NCI-H2196 treated with DMSO at 0.1 percent for 48 hours (cell line): ENCODE data around the gene MFAP4.
A peak's percentile ranks its signal among the peaks of the same experiment; 100 is the strongest.

Experiments
- DNase-seq: peaks from one replicate; lab custom pipeline; 2025; ENCODE audit not compliant: unreplicated experiment; lab: John Stamatoyannopoulos, UW

Gene MFAP4

DNA sequence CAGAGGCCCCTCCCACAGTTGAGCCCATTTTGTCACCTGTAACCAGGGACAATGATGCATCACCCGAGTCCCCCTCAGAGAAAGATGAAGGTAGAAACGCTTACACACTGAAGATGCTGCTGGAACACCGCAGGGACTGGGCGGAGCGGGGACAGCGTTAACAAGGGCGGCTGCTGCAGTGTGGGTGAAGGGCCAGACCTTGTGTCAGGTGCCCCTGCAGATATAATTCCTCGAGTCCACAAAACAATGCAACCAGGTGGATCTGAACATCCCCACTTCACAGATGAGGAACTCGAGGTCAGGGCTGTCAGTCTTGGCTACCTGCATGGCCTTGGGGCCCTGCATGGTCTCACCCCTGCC, 15.0 kb downstream of the MFAP4 start:
- DNase-seq, result no peak

DNA sequence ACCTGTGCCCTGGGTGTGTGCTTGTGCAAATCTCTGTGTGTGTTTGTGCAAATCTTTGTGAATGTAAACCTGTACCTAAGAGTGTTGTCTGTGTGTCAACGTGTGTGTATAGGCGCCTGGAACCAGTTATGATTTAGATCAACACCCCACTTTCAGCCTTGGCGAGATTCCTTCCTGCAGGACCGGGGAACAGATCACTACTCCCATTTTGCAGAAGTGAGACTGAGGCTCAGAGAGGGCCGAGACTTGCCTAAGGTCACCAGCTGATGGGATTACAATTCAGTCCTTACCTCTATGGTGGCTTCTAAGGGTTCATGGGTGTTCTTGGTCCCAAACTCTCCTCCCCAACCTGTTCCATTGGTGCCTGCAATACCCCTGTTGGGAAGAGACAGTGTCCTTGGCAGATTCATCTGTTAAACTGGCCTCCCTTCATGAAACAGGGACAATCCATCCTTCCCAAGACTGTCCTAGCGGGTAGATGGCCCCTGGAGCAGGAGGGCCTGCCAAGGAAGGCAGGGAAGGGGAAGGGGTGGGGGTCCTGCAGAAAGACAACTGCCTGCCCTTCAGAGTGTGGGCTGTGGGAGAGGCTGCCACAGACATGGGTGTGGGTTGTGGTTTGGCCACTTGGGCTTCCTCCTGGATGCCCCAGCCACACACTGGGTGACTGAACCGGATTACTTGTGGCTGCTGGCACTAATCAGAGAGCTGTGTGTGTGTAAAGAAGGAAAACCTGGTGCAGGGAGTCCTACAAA, 15.6 kb downstream of the MFAP4 start:
- no peak for DNase-seq

- no peak for DNase-seq
Observed at GRCh38 chr17:19370493-19370960, 16.5 kb downstream of the MFAP4 start.

- no peak for DNase-seq
Observed at GRCh38 chr17:19369846-19370492, 17.0 kb downstream of the MFAP4 start.

- no peak for DNase-seq
Observed at GRCh38 chr17:19369107-19369778, 17.7 kb downstream of the MFAP4 start.

- DNase-seq, result no peak
Observed at GRCh38 chr17:19368229-19368628, 18.8 kb downstream of the MFAP4 start.

GRCh38 chr17:19366637-19366972, 20.4 kb downstream of the MFAP4 start:
- DNase-seq, result no peak

- no peak for DNase-seq
Observed at GRCh38 chr17:19365833-19366636, 21.0 kb downstream of the MFAP4 start.

DNA sequence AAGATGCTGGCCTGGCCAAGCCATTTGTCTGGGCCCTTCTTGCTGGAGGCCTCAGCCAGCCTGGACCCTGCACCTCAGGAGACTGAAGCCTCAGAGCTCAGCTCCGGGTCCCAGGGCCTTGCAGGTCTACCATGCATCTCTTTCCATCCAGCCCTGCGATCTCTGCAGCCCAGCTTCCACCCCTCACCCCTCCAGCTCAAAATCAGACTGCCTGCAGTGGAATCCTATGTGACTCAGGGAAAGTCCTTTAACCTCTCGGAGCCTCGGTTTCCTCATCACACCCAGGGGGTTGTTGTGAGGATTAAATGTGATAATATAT, 21.5 kb downstream of the MFAP4 start:
- DNase-seq, result no peak

DNA sequence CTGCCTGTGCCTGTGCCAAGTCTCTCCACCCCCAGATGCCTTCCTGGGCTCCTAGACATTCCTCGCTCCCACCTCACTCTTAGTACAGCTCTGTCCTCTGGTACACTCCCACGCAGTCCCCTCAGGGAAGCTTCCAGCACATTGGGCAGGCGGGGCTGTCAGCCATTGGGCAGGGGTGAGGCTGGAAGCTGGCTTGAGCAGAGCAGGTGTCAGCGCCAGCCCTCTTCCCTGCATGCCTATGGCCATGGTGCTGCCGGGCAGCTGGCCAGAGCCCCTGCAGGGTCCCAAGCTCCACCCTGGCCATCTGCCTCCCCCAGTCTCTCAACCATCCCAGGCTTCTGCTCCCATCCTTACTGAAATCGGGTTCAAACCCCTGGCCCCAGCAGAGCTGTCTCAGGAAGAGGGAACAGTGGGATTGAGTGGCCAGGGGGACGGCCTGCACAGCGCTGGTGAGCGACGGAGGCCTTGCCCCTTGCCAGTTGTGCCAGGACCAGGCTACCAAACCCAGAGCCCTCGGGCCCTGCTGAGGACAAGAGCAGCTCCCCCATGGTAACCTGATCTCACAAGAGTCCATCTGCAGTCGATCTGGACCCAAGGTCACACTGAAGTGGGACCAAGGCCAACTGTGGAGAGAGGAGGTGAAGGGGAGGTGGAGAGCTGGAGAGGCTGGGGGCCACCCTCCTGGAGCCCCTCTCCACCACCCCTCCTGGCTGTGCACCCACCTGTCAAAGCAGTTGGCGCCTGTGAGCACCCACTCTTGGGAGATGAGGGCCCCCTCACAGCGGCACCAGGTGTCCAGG, 22.1 kb downstream of the MFAP4 start:
- no peak for DNase-seq

DNA sequence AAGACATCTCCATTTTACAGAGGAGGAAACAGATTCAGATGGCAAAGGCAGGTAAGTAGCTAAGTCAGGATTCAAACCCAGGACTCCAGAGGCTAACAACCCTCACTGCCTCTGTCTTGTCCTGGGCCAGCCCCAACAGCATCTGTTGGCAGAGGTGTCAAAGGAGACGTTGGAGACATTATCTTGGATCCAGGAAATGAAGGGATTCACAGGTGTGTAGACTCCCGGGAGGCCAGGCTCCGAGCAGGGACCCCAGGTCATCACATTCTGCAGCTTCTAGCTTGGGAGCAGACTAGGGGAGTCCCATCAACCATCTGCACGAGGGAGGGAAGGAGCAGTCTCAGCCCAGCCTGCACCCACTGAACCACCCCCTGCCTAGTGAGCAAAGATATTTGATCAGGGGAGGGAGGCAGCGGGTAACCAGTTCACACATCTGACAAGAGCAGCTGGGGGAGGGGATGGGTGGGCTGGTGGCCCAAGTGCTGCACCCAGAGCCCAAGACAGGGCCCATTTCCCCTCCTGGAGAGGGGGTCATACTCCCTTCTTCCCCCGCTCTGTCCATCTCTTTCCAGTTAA, 23.4 kb downstream of the MFAP4 start:
- DNase-seq, result no peak

DNA sequence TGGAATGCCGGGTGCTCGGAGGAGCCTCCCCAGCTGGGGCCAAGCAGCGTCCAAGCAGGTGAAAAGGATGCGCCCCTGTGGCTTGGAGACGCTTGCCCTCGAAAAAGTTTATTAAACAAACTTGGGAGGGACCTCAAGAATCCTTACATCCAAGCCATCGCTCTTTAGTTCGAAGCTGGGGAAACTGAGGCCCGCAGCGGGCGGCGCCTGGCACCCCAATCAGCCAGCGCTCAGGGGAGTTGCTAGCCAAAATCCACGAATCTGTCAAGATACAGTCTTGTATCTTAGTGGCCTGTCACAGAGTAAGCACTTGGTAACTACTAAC, 23.9 kb downstream of the MFAP4 start:
- DNase-seq, result no peak

- peak; percentile 53 for DNase-seq
Observed at GRCh38 chr17:19362277-19363113, 24.5 kb downstream of the MFAP4 start, which contains the start of gene B9D1. TSS of gene B9D1 (minus strand) at chr17:19362723. CDS start at chr17:19362569, 154 bp downstream.

DNA sequence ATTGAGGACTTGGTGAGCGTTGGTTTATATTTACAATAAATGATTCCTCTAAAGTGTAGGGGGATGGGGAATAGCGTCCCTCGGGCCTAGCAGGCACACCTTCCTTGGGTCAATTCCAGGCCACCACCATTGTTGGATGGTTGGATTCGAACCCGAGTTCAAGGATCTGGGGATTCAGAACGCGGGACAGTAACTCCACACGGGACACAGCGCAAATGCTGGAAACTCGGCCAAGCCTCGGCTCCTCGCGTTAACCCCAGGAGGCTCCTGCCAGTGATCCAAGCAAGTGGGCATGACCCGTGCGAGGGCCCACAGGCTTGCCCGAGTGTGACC, 25.1 kb downstream of the MFAP4 start:
- no peak for DNase-seq

DNA sequence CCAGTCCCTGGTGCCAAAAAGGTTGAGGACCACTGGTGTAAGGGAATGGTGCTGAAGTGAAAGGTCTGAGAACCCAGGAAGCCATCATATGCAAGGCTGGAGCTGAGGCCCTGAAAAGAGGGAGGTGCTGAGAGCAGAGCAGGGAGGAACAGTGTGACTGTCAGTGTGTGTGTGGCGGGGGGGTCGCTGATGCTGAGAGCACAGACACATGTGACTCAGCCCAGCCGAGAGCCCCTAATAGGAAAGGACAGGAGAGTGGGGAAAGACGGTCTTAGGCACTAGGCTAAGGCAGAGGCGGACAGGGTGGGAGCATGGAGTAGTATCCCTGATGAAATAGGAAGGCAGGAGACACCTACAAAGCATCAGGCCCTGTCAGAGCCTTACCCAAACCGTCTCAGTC, 25.7 kb downstream of the MFAP4 start:
- no peak for DNase-seq

DNA sequence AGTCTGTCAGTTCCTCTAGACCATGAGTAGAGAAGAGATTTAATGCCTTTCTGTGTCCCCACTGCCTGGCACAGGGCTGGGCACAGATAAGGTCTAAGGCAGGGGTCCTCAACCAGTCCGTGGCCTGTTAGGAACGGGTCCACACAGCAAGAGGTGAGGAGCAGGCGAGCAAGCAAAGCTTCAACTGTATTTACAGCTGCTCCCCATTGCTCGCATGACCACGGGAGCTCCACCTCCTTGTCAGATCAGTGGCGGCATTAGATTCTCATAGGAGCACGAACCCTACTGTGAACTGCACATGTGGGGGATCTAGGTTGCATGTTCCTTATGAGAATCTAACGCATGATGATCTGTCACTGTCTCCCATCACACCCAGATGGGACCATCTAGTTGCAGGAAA, 26.2 kb downstream of the MFAP4 start:
- DNase-seq, result no peak

DNA sequence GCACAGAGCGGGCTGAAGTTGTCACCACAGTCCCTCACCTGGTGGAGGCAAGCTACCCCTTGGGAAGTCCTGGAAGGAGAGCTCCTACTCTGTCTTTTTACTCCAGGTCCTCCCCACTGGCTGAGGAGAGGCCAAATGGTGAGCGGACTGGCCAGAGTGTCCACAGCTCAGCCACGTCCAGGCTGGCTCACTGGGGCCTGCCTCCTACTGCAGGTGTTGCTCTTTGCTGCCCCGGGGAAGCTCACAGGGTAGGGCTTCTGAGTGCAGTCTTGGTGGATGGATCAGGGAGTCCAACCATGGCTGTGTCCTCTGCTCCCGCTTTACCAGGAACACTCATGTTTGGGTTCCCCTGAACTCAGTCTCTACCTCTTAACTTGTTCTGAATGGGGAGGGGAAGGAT, 27.1 kb downstream of the MFAP4 start:
- no peak for DNase-seq

DNA sequence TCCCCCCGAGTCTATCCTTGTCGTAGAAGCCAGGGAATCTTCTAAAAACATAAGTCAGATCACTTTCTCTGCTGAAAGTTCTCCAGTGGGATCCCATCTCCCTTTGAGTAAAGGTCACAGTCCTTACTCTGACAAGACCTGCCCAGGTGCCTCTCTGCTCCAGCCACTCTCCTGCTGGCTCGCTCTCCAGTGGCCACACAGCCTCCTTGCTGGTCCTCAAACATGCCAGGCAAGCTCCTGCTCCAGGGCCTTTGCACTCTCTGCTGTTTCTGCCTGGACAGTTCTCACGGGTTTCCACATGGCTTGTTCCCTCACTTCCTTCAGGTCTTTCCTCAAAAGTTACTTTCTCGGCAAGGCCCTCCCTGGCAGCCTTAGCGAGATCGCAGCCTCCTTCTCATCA, 27.8 kb downstream of the MFAP4 start:
- no peak for DNase-seq

- DNase-seq, result no peak
Observed at GRCh38 chr17:19357761-19358160, 29.2 kb downstream of the MFAP4 start.

- DNase-seq, result no peak
Observed at GRCh38 chr17:19357351-19357750, 29.6 kb downstream of the MFAP4 start.
